HG02678 (cell line): ENCODE results near the gene MRPL37.

Experiments used
- ATAC-seq: cut with Tn5 transposase; IDR thresholded peaks from one replicate; pipeline ENCODE4 v1.9.1; 2021; ENCODE audit warnings: mild to moderate bottlenecking, moderate library complexity; ENCODE audit not compliant: unreplicated experiment

Gene MRPL37

GRCh38 chr1:54238353-54239034, 38.5 kb downstream of the MRPL37 start:
- ATAC-seq, result no peak

DNA sequence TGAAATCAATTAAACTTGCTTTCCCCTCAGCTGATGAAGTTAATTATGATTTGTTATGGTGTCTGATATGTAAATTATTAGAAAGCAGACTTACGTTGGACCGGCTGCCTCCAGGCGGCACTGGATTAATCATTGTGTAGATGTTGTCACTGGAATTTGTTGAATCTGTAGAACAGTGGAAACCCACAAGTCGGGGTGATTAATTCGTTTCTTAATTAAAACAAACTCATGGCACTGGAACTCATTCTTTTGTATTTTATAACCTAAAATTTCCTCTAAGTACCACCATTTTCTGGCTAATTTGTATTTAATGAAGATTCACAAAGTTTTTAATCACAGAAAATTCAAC, 39.0 kb downstream of the MRPL37 start:
- ATAC-seq, result no peak

DNA sequence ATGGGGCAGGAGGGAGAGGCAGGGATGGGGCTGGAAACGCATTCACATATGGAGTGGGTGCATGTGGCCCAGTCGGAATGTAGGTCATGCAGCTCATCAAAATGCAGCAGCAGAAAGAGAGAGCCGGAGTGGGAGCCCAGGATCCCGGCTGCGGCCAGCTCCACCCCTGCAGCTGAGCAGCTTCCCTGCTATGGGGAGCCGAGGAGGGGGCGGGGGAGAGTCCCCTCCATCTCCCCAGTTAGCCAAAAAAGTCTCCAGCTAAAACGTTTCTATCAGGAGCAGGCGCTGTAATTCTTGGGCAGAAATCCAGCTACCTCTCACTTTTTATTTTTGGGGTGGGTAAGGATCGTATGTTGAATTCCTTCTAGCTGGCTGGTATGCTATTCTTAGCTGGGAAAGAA, 39.7 kb downstream of the MRPL37 start:
- ATAC-seq, result no peak

DNA sequence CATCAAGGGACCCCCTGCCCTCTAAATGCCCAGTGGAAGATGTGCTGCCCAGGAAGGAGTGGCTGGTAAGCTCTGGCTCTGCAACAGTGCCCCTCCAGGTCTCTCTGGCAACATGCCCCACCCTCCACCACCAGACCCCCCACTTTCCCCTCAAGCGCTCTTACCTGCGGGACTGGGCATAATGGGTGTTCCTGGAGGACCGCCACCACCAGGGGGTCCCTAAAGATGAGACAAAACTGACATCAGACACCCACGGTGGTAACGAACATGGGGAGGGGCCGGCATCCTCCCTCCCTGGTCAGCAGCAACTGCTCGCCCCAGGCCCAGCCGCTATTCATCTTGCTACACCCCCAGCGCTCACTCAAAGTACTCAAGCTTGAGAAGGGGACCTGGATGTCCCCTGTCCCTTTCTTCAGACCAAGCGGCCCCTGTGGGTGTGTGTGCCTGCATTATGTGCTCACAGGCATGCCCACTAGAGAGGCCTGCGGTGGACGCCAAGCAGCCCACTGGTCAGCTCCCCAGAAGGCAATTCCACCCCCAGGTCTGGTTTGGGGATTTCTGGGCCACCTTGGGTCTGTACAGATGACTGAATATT, 40.9 kb downstream of the MRPL37 start:
- ATAC-seq, result no peak

- no peak for ATAC-seq
Measured at GRCh38 chr1:54241364-54241763, 41.4 kb downstream of the MRPL37 start.

- ATAC-seq, result no peak
Measured at GRCh38 chr1:54243022-54243421, 43.1 kb downstream of the MRPL37 start.

- ATAC-seq, result no peak
Measured at GRCh38 chr1:54244655-54245054, 44.7 kb downstream of the MRPL37 start.

DNA sequence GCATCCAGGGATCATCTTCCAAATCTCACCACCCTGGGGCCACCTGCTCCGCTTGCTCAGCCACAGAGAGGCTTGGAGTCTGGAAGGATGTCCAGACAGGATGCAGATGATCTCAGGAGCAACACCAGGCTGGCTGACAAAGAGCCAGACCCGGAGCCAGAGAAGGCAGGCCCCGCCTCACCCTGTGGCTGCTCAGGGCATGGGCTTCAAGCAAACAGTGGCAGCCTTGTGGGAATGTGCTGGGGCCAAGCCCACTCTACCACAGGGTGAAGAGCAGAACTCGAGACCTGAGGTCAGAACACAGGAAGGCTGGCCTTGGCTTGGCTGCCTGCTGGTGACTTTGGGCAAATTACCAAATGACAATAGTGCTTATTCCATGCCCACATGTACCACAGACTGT, 45.5 kb downstream of the MRPL37 start:
- ATAC-seq, result no peak

DNA sequence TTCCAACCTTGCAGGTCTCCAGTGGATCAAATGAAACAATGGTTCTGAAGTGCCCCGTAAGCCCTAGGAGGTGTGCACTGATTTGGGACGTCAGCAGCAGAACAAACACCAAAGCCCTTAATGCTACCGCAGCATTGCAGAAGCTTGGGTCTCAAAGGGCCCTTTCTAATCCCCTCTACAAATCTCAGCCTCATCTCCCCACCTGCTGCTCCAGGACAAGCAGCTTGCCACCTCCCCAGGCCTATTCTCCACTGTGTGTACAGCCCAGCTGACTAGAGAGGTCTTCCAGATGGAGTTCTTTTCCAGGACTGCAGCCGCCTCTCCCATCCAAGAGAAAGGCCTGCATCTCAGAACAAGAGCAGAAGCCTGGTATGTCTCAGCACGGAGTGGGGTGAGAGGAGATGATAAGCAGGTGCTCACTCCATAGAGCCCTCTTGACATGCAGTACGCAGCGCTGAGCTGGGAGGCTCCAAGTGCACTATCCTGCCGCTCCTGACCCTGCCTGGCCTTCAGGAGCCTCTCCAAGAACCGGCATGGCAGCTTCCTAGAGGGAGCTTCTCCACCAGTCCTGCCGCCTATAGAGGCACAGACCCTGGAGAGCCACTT, 46.3 kb downstream of the MRPL37 start:
- no peak for ATAC-seq

GRCh38 chr1:54247863-54248515, 48.0 kb downstream of the MRPL37 start:
- ATAC-seq, result no peak

- no peak for ATAC-seq
Measured at GRCh38 chr1:54248966-54249365, 49.0 kb downstream of the MRPL37 start.

GRCh38 chr1:54249819-54250435, 50.0 kb downstream of the MRPL37 start:
- ATAC-seq, result no peak

DNA sequence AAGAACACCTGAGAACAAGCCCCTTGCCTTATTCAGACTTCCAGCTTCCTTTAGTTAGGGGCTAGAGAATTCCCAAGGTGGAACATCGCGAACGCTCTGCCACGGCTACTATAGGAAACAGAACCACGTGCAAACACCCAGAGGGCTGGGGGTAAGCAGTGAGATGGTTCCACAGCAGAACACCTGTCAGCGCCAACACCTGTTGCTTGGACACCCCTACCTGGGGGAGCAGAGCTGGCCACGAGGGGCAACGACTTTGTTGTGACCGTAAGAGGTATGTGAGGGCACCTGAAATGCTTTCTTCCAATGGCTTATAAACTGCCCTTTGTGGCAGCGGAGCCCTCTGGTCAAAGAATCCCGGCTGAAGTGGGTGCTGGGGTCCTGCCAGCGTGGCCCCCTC, 50.7 kb downstream of the MRPL37 start:
- no peak for ATAC-seq

DNA sequence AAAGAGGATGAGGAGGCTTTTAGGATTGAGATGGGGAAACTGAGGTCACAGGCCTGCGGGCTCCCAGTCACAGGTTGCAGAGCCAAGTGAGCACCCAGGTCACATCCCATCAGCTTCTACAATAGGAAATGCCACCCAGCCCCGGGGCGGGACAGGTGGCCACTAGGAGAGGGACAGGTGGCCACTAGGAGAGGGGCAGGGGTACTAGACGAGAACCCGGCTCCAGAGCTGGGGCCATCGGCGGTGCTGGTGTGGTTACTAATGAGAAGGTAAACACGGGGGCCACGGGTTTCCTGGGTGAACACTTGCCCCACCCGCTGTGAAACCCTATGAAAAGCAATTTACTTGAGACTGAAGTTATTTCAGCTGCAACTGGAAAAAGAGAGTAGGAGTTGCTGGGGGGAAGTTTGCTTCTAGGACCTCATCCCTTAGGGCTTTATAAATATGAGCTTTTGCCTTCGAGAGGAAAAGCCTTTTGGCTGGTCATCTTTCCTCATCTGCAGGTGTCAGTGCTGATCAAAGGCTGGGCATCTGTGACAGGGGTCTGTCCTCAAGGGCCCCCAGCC, 52.5 kb downstream of the MRPL37 start:
- no peak for ATAC-seq

- ATAC-seq, result no peak
Measured at GRCh38 chr1:54253480-54253879, 53.5 kb downstream of the MRPL37 start.

- ATAC-seq, result no peak
Measured at GRCh38 chr1:54254055-54254454, 54.1 kb downstream of the MRPL37 start.

- no peak for ATAC-seq
Measured at GRCh38 chr1:54255026-54255702, 55.2 kb downstream of the MRPL37 start.

- no peak for ATAC-seq
Measured at GRCh38 chr1:54256522-54257345, 56.8 kb downstream of the MRPL37 start.

GRCh38 chr1:54257346-54257620, 57.3 kb downstream of the MRPL37 start:
- no peak for ATAC-seq

- no peak for ATAC-seq
Measured at GRCh38 chr1:54257876-54258275, 57.9 kb downstream of the MRPL37 start.
